Hepatocyte (in vitro differentiated cells): ENCODE data around the gene CHD2.

Experiments used
- CTCF ChIP-seq: fragments of 200-600 bp; sonication (generic); IDR thresholded peaks from 2 replicates; pipeline ENCODE4 v1.5.1; 2016; ENCODE audit warnings: antibody characterized with exemption, mild to moderate bottlenecking; ENCODE audit not compliant: poor library complexity
- EZH2 ChIP-seq: fragments of 200-600 bp; sonication (generic); IDR thresholded peaks from 2 replicates; pipeline ENCODE4 v1.6.1; 2016; ENCODE audit warnings: antibody characterized with exemption, mild to moderate bottlenecking, borderline replicate concordance
- EZH2phosphoT487 ChIP-seq: fragments of 200-600 bp; sonication (generic); IDR thresholded peaks from one replicate; pipeline ENCODE4 v1.6.1; 2018; ENCODE audit warnings: antibody characterized with exemption, mild to moderate bottlenecking, low read depth, moderate library complexity; ENCODE audit not compliant: unreplicated experiment, severe bottlenecking

DNA sequence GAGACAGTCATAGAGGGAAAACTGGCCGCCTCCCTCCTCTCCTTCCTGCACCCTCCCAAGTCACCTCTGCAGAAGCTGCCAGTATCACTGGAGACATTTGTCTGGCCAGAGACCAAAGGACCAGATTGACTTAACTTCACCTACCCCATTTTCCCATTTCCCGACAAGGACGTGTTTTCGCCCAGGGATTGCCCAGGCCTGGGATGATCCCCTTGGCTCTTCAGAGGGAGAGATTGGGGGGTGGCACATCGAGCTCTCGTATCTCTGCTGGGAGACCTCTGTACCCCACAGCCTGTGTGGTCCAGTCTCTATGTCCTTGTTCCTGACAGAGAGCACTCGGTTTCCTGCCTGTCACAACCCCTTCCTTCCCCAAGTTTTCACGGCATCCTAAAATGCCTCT, 157.5 kb downstream of the CHD2 start:
- TF ChIP-seq CTCF (no peak), EZH2phosphoT487 (no peak), EZH2 (no peak)
